C4-2B (cell line): Measurements from ENCODE around the gene CPAMD8.

Experiments
- ZFX ChIP-seq: fragments of 450-650 bp; IDR thresholded peaks from 2 replicates; pipeline ENCODE4 v1.6.1; 2017
- TF ChIP-seq, protein P1 (sequence below): fragments of 450-650 bp; conservative IDR thresholded peaks from 2 replicates; pipeline ENCODE4 v1.5.1; 2017; ENCODE audit warnings: mild to moderate bottlenecking

DNA sequence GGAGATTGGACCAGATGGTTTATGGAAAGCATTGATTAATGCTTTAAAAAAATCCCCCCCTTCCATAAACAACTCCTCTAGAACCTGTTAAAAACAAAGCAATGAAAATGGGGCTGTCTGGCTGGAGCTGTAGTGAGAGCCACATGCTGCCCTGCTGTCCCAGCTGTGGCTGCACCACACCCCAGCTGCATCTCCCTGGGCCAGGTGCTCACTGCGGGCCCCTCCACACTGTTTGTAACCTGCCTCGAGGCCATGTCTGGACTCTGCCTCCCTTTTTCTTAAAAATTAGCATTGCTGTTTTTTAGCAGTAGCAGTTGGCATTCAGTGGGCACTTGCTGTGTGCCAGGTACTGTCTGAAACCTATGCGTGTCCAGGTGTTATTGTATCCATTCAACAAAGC is 153.0 kb downstream of the CPAMD8 start:
- TF ChIP-seq, protein P1, sequence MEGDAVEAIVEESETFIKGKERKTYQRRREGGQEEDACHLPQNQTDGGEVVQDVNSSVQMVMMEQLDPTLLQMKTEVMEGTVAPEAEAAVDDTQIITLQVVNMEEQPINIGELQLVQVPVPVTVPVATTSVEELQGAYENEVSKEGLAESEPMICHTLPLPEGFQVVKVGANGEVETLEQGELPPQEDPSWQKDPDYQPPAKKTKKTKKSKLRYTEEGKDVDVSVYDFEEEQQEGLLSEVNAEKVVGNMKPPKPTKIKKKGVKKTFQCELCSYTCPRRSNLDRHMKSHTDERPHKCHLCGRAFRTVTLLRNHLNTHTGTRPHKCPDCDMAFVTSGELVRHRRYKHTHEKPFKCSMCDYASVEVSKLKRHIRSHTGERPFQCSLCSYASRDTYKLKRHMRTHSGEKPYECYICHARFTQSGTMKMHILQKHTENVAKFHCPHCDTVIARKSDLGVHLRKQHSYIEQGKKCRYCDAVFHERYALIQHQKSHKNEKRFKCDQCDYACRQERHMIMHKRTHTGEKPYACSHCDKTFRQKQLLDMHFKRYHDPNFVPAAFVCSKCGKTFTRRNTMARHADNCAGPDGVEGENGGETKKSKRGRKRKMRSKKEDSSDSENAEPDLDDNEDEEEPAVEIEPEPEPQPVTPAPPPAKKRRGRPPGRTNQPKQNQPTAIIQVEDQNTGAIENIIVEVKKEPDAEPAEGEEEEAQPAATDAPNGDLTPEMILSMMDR = no peak
- TF ChIP-seq ZFX = no peak
